Kidney (tissue), 14 donors: ENCODE measurements around the gene CTTNBP2. TPM values are rescaled to one million over a fixed set of nuclear protein-coding genes. Genes with fewer than 3 reads are reported as not detected.

Experiments used
- DNase-seq, 5 donors: peaks; one replicate each; pipeline ENCODE4 v3.0.0-alpha.2; 2013 to 2020
- FAIRE-seq: peaks from 2 replicates; lab custom pipeline; 2012; peaks lifted over from hg19 to GRCh38; lab: Jason Lieb, UNC
- H3K27ac ChIP-seq, 2 donors: one replicate each; pipeline ENCODE4 v1.7.0; 2013; ENCODE audit warnings: low read depth in 2 of 2, low read length in 2 of 2, inconsistent platforms in 1 of 2
- H3K27me3 ChIP-seq: one replicate; pipeline ENCODE4 v1.7.1; 2013; ENCODE audit warnings: low read length, inconsistent platforms; ENCODE audit not compliant: control insufficient read depth, insufficient read depth
- H3K36me3 ChIP-seq, 3 donors: one replicate each; pipeline versions ENCODE4 v1.7.0 to v1.7.1; 2013; ENCODE audit warnings: low read length in 3 of 3, control low read depth in 1 of 3, inconsistent platforms in 1 of 3; ENCODE audit not compliant: insufficient read depth in 3 of 3, control insufficient read depth in 2 of 3
- H3K4me1 ChIP-seq, 3 donors: one replicate each; pipeline versions ENCODE4 v1.7.0 to v1.7.1; 2013; ENCODE audit warnings: low read length in 3 of 3, inconsistent platforms in 1 of 3, low read depth in 1 of 3; ENCODE audit not compliant: control insufficient read depth in 2 of 3, insufficient read depth in 2 of 3
- H3K4me3 ChIP-seq, 3 donors: one replicate each; pipeline versions ENCODE4 v1.7.0 to v1.8.1; 2013; ENCODE audit warnings: low read length in 3 of 3, control low read depth in 1 of 3, inconsistent platforms in 1 of 3
- H3K9ac ChIP-seq, 3 donors: one replicate each; pipeline versions ENCODE4 v1.7.0 to v1.7.1; 2013; ENCODE audit warnings: low read length in 3 of 3, control low read depth in 1 of 3, inconsistent platforms in 1 of 3
- H3K9me3 ChIP-seq, 3 donors: one replicate each; pipeline versions ENCODE4 v1.7.0 to v1.7.1; 2013; ENCODE audit warnings: low read length in 3 of 3, control low read depth in 1 of 3, inconsistent platforms in 1 of 3; ENCODE audit not compliant: control insufficient read depth in 2 of 3, insufficient read depth in 1 of 3
- intact Hi-C: fragments of 100-400 bp; cut with DNase I; formaldehyde crosslinking; loops from one replicate; pipeline ENCODE4 v1.11.1; 2022
- polyA plus RNA-seq: library from polyadenylated mRNA; stranded (reverse); fragments of 350-450 nt; fragmentation: Illumina TruSeq; extraction: RNeasy Lipid Tissue Mini Kit (QIAGEN cat#74804); gene quantifications from one replicate; pipeline ENCODE4 v1.2.3, GENCODE V29; 2014; ENCODE audit warnings: low read depth, low replicate concordance; ENCODE audit not compliant: insufficient read depth
- total RNA-seq: library from RNA; stranded (reverse); fragmentation: NEBNext Ultra II Directional; extraction: Animal tissue kit (Norgen Biotek cat#: 25700); gene quantifications from one replicate; pipeline ENCODE4 v1.2.1, GENCODE V29; 2021
- TF ChIP-seq, protein P1 (sequence below): IDR thresholded peaks from 3 replicates; pipeline ENCODE4 v1.5.1; 2012; ENCODE audit warnings: mild to moderate bottlenecking, moderate library complexity, borderline replicate concordance; ENCODE audit not compliant: insufficient read depth; ENCODE audit errors: extremely low read depth
- donor health status: control.
- donor health status: control.
- donor health status: control.
- donor health status: control.
- donor health status: control.
- donor health status: DM: yes; HTN: yes; CAD: no.
- donor health status: Normal renal cell carcinoma (clear cell type).

CTTNBP2 gene
- total and polyA plus RNA-seq, 2 donors from 2014 or later: 3.8 to 41.1 TPM

DNA sequence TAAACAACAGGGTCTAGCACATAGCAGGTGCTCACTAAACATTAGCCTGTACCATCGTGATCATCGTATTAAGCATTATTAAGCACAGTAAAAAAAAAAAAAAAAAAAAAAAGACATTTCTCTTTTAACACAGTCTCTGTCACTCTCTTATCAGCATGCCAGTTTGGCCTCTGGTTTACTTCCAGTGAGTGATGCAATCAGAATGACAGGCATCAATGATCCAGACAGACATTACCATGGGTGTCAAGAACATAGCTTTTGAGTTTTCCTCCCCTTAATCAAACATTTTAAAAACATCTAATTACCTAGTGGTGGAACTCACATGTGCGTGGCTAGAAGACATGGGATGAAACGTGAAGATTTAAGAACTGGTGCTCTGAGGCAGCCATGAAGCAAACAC, 115.8 kb downstream of the CTTNBP2 start:
- H3K9me3 ChIP-seq: no peaks in the 10 kb centered on the region
- no peak overlapping the region for H3K4me3 ChIP-seq
- no peaks in the 10 kb centered on the region for H3K27me3 ChIP-seq
- no peak overlapping the region for H3K27ac ChIP-seq
- intact Hi-C loops: no loop called here
- DNase-seq (no peak), FAIRE-seq (no peak)
- TF ChIP-seq, protein P1, sequence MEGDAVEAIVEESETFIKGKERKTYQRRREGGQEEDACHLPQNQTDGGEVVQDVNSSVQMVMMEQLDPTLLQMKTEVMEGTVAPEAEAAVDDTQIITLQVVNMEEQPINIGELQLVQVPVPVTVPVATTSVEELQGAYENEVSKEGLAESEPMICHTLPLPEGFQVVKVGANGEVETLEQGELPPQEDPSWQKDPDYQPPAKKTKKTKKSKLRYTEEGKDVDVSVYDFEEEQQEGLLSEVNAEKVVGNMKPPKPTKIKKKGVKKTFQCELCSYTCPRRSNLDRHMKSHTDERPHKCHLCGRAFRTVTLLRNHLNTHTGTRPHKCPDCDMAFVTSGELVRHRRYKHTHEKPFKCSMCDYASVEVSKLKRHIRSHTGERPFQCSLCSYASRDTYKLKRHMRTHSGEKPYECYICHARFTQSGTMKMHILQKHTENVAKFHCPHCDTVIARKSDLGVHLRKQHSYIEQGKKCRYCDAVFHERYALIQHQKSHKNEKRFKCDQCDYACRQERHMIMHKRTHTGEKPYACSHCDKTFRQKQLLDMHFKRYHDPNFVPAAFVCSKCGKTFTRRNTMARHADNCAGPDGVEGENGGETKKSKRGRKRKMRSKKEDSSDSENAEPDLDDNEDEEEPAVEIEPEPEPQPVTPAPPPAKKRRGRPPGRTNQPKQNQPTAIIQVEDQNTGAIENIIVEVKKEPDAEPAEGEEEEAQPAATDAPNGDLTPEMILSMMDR: no peak
- no peaks in the 10 kb centered on the region for H3K4me1 ChIP-seq
- H3K9ac ChIP-seq: no peak overlapping the region
- H3K36me3 ChIP-seq: peaks cover 0 to 4% (median 0%) of the 10 kb centered on the region in 3 donors

DNA sequence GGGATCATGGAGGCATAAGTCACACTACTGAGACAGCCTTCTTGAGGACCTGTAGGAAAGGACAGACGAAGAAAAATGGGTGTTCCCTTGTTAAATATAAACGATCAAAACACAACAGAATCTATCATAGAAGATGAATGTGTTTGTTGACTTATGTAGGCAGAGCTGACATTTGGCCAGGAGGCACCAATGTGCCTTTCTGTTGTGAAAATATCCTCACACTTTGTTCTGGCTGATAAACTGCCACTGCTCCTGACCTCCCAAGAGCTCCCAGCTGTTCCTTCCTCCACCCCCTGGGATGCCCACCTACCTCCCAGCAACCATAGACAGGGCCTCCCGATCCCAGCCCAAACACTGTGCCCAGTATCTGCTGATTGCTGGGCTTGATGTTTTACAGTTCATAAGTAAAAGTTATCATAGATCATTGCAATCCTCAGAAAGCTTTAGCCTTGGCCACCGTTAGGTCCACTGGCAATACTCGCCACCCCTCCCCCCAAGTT, 116.6 kb downstream of the CTTNBP2 start:
- no peaks in the 10 kb centered on the region for H3K9me3 ChIP-seq
- peaks cover 0 to 4% (median 0%) of the 10 kb centered on the region in 3 donors for H3K36me3 ChIP-seq
- intact Hi-C loops: no loop called here
- no peaks in the 10 kb centered on the region for H3K27me3 ChIP-seq
- no peak overlapping the region for H3K4me3 ChIP-seq
- TF ChIP-seq, protein P1: no peak
- no peak overlapping the region for H3K27ac ChIP-seq
- FAIRE-seq: no peak
- no peaks in the 10 kb centered on the region for H3K4me1 ChIP-seq
- H3K9ac ChIP-seq: no peak overlapping the region
- no peak for DNase-seq

DNA sequence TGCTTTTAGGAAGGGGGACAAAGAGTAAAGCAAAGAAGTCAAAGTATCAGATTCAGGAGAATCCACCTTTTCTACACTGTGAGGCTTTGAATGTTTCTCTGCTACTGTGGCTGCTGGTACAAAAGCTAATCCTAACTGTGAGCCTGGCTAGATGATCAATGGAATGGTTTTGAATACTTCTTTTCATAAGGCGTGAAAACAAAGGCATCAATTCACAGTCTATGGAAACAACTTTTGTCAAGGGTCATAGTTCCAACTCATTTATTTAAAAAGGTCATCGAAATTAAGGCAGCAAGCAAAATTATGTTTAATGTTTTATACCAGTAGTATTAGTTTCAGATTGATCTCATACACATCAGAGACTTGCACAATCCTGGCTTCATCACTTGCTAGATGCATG, 118.1 kb downstream of the CTTNBP2 start:
- FAIRE-seq (no peak), DNase-seq (no peak)
- TF ChIP-seq, protein P1: no peak
- no peaks in the 10 kb centered on the region for H3K27me3 ChIP-seq
- intact Hi-C loops: no loop called here
- H3K4me3 ChIP-seq: no peak overlapping the region
- H3K27ac ChIP-seq: no peak overlapping the region
- H3K9ac ChIP-seq: no peak overlapping the region
- H3K9me3 ChIP-seq: no peaks in the 10 kb centered on the region
- no peaks in the 10 kb centered on the region for H3K4me1 ChIP-seq
- H3K36me3 ChIP-seq: peaks cover 0 to 4% (median 0%) of the 10 kb centered on the region in 3 donors

DNA sequence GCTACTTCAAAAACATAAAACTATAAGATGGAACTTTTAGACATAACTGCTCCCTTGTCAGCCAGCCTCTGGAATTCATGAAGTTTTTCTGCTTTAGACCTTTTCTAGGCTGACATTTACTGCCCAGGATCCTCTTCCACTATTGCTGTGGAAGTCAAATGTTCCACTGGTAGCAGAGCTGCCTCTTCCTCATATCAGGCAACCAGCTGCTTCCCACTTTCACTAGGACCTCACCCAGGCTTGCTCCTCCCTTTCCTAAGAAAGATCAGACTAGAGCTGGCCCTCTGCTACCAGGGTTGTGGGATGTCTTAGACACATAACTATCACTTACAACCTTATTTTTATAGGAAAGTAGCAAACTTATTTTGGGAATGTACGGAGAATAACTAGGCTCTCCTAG, 121.5 kb downstream of the CTTNBP2 start:
- Histone ChIP-seq H3K9me3 (no peaks in the 10 kb centered on the region), H3K36me3 (peaks cover 0 to 4% (median 0%) of the 10 kb centered on the region in 3 donors), H3K27me3 (no peaks in the 10 kb centered on the region), H3K4me3 (no peak overlapping the region), H3K27ac (no peak overlapping the region), H3K4me1 (no peaks in the 10 kb centered on the region), H3K9ac (no peak overlapping the region)
- FAIRE-seq: no peak
- DNase-seq: no peak
- intact Hi-C loops: no loop called here
- TF ChIP-seq, protein P1: no peak
